GM18951 (cell line): ENCODE measurements around the gene PDXK.

Source experiments
- POLR2A ChIP-seq: IDR thresholded peaks from 4 replicates; pipeline ENCODE4 v1.6.1; 2011; ENCODE audit warnings: mild to moderate bottlenecking; ENCODE audit not compliant: insufficient read length, insufficient read depth; ENCODE audit errors: extremely low read depth
- in situ Hi-C: fragments of 300-500 bp; cut with MboI; formaldehyde crosslinking; loops from one replicate; pipeline ENCODE4 v1.12.0; 2022; ENCODE audit warnings: low sequenced_read_pairs, mixed read lengths, inconsistent platforms; ENCODE audit not compliant: unreplicated experiment

PDXK gene

DNA sequence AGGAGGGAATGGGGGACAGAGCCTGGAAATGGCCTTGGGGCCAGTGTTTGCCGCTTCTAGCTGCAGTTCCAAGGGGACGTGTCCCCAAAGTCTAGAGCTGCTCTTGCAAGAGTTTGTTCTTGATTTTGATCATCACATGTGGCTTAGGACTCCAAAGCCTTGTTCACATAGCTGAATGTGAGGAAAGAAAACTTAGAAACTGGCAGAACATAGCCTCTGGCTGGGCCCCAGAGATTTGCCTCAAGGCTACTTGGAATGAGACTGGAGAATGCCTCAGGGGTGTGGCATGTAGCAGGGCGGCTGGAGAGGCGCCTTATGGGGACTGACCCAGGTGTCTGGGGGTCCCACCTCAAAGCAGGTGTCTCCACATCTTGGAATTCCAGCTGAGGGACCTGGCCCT, 2.3 kb downstream of the PDXK start:
- TF ChIP-seq POLR2A: no peak
- in situ Hi-C loops: no loop called here

DNA sequence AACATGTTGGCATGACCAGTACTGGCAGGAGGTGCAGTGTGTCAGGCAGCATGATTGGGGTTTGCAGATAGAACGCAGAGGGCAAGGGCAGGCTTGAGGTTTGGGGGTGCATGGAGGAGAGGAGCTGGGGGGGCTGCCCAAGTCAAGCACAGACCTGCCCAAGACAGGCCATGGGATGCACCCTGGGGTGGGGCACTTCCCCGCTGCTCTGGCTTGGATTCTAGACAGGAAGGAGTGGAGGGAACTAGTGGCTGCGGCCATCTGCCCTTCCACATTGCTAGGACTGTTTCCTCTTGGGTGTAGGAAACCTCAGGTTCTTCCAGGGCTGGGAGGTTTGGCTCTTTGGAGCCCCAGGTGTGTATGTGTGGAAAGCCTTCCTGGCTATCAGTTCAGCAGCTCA, 3.0 kb downstream of the PDXK start:
- in situ Hi-C loops: no loop called here
- no peak for TF ChIP-seq POLR2A

GRCh38 chr21:43723648-43724047, 4.7 kb downstream of the PDXK start:
- in situ Hi-C loops: no loop called here
- TF ChIP-seq POLR2A: no peak

- in situ Hi-C loops: no loop called here
- TF ChIP-seq POLR2A: no peak
Observed at GRCh38 chr21:43726686-43727518, 8.0 kb downstream of the PDXK start.

DNA sequence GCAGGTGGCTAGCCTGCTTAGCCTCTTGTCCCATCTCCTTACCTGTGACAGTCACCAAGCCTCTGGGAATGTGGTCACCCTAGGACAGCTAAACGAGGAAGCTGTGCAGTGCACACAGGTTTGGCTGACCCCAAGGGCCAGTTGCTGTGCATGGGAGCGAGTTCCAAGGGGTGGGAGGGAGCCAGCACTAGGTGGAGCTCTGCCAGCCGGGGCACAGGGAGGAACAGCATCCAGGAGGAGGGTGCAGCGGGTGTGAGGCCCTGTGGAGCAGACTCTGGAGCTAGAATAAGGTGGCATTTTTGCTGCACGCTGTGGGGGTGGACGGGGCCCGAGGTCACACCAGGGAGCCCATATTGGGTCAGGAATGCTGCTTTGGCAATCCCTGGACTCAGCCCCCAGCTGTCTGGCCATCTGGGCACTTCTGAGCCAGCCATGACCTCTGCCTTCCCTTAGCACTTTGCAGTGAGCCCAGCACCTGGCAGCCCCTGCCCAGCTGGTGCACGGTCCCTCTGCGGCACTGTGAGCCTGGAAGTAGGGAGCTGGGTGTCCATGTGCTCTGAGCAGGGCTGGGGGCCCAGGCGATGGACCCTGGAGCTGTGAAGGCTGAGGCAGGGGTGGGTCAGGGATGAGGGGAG, 8.7 kb downstream of the PDXK start:
- in situ Hi-C loops: no loop called here
- no peak for TF ChIP-seq POLR2A

DNA sequence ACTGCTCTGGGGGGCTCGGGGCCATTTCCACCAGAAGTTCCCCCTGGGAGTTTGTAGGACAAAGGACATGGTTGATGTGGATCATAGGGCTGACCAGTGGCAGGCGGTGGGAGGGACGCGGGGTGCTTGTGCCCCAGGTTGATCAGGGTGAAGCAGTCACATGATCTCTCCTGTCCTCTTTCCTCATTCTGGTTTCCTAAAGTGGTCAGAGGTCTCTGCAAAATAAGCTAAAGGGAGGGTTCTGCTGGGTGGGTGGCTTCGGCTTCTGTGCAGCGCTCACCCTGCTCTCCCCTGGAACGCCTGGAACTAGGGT, 9.2 kb downstream of the PDXK start:
- no peak for TF ChIP-seq POLR2A
- in situ Hi-C loops: no loop called here

DNA sequence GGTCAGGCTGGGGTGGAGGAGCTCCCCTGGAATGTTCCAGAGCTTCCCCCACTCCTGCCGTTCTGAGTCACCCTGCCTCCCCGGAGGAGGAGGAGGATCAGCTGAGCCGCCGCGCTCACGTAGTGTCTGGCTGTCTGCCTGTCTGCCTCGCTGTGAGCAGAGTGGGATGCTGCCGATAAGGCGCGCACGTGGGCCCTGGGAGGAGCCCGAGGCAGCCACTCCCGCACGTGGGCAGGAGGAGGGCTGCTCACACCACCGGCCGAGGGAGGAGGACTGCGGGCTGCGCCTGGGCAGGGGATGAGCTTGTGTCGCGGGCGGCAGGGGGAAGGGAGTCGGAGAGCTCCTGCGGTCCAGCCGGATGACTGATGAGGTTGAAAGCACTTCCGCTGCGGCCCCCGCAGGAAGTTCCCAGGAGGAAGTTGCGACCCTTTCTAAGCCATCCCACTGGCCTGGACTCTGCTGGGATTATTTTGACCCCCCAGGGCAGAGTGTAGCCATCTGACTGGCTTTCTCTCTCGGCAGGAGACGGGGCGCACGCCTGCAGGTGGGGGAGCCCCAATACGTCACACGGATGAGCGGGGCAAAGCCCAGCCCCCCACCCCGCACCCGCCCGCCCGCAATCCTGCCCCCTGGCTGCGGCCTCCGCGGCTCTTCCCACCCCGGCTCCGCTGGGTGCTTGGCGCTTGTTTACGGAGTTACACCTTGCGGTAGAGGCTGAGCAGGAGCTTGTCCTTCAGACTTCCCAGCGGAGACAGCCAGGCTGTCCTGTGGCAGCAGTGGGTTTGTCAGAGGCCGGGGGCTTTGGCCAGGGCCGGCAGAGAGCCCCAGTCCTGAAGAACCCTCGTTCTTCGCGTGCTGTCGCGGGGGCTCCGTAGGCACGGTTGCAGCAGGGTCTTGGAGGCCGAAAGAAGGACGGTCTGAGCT, 9.8 kb downstream of the PDXK start:
- in situ Hi-C loops: no loop called here

GRCh38 chr21:43731476-43731875, 12.5 kb downstream of the PDXK start:
- no peak for TF ChIP-seq POLR2A
- in situ Hi-C loops: no loop called here

More for the DNA sequence above, 9.8 kb downstream of the PDXK start:
- TF ChIP-seq POLR2A: peak; percentile 69

DNA sequence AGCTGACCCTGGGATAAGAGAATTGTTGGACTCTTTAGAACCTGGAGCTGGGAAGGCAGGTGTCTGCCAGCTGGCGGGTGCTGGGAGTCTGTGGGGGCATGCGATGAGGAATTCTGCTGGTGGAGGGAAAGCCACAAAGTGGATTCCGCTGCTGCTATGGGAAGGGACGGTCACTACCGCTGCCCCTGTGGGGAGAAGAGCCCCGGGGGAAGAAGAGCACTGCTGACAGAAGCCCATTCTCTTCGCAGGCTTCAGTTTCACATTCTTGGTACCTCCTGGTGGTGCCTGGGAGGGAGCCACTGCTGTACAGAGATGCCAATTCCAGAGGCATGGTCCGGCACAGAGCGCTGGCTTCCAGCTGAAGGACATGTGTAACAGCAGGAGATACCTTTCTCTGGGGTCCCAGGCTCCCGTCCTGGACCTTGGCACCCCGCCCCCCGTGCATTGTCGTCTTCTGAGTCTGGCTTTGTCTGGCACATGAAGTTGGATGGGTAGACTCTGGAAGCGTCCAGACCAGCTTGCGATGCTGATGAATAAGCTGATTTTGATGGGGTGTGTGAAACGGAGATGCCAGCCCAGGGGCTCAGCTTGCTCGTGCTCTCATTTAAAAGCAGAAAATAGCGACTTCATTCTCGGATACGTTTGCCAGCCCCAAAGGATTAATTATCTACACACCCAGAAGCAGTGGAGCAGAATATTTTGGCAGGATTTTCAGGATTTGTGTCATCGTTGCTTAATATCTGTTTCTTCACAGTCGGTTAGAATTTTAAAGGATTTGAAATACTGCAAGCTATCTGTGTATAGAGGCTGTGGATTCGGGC, 13.2 kb downstream of the PDXK start:
- TF ChIP-seq POLR2A: no peak
- in situ Hi-C loops: no loop called here

DNA sequence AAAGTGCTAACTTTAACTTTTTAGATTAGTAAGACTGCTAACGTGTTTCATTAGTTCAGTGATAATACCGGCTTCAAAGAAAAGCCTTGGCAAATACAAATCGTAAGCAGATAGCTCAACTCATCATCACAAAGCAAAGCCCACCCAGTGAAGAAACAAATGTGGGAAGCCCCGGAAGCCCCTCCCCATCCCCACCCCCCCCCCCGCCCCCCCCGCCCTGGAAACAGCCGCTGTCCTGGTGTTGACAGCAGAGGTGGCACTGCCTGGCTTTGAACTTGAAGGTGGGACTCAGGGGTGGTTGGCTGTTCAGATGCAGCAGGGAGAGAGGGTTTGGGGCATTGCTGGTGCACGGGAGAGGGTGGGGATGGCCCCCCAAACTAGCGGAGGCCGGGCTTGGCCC, 14.1 kb downstream of the PDXK start:
- in situ Hi-C loops: no loop called here
- no peak for TF ChIP-seq POLR2A

GRCh38 chr21:43733529-43734071, 14.7 kb downstream of the PDXK start:
- TF ChIP-seq POLR2A: no peak
- in situ Hi-C loops: no loop called here

- in situ Hi-C loops: no loop called here
- TF ChIP-seq POLR2A: no peak
Observed at GRCh38 chr21:43734131-43734927, 15.4 kb downstream of the PDXK start.
